SU-DHL-6 (cell line): ENCODE results near the gene ATP10A.

ENCODE experiments used
- CTCF ChIP-seq: fragments of 200-600 bp; sonication (generic); IDR thresholded peaks from one replicate; pipeline ENCODE4 v1.5.1; 2017; ENCODE audit warnings: antibody characterized with exemption, mild to moderate bottlenecking, low read length, moderate library complexity; ENCODE audit not compliant: insufficient read depth, poor library complexity, severe bottlenecking
- EZH2phosphoT487 ChIP-seq: fragments of 200-600 bp; sonication (generic), shearing (Covaris generic); conservative IDR thresholded peaks from 2 replicates; pipeline ENCODE4 v1.6.1; 2018; ENCODE audit warnings: mild to moderate bottlenecking, antibody characterized with exemption, low read length, moderate library complexity, mixed read lengths

- TF ChIP-seq CTCF (no peak), EZH2phosphoT487 (no peak)
Measured at GRCh38 chr15:25825207-25825606, 37.9 kb downstream of the ATP10A start.
